GM12801 (cell line): ENCODE data around the gene TRAPPC2.

Source experiments
- CTCF ChIP-seq: IDR thresholded peaks from one replicate; pipeline ENCODE4 v1.5.1; 2011; ENCODE audit warnings: control low read depth; ENCODE audit not compliant: insufficient read length; ENCODE audit errors: extremely low read depth

The TRAPPC2 gene

GRCh38 chrX:13756381-13756780, 22.0 kb upstream of the TRAPPC2 start:
- TF ChIP-seq CTCF = no peak

GRCh38 chrX:13755254-13755653, 20.8 kb upstream of the TRAPPC2 start:
- no peak for TF ChIP-seq CTCF

GRCh38 chrX:13754765-13755164, 20.3 kb upstream of the TRAPPC2 start:
- no peak for TF ChIP-seq CTCF

GRCh38 chrX:13752646-13753045, 18.2 kb upstream of the TRAPPC2 start:
- TF ChIP-seq CTCF = no peak

GRCh38 chrX:13752141-13752540, 17.7 kb upstream of the TRAPPC2 start:
- TF ChIP-seq CTCF = no peak

GRCh38 chrX:13750812-13751211, 16.4 kb upstream of the TRAPPC2 start:
- no peak for TF ChIP-seq CTCF

GRCh38 chrX:13750204-13750603, 15.8 kb upstream of the TRAPPC2 start:
- no peak for TF ChIP-seq CTCF

- no peak for TF ChIP-seq CTCF
These were observed 14.1 kb upstream of the TRAPPC2 start for GRCh38 chrX:13748486-13748885.
